Endothelial cell (in vitro differentiated cells): ENCODE measurements around the gene GRAMD4. TPM values are rescaled to one million over a fixed set of nuclear protein-coding genes. Genes with fewer than 3 reads are reported as not detected.

ENCODE experiments used
- DNase-seq: peaks from one replicate; pipeline ENCODE4 v3.0.0; 2021; ENCODE audit warnings: low spot score
- H3K27ac Mint-ChIP-seq: one replicate; pipeline ENCODE4 v1.8.0; 2021; ENCODE audit warnings: mixed read lengths, inconsistent platforms; ENCODE audit not compliant: unreplicated experiment
- H3K27me3 Mint-ChIP-seq: one replicate; pipeline ENCODE4 v1.8.0; 2021; ENCODE audit warnings: mild to moderate bottlenecking, moderate library complexity, mixed read lengths, inconsistent platforms; ENCODE audit not compliant: unreplicated experiment
- H3K36me3 Mint-ChIP-seq: one replicate; pipeline ENCODE4 v1.8.0; 2021; ENCODE audit warnings: mild to moderate bottlenecking, low read depth, mixed read lengths, inconsistent platforms; ENCODE audit not compliant: unreplicated experiment
- H3K4me1 Mint-ChIP-seq: one replicate; pipeline ENCODE4 v1.8.0; 2021; ENCODE audit warnings: mild to moderate bottlenecking, mixed read lengths, inconsistent platforms; ENCODE audit not compliant: unreplicated experiment
- H3K4me3 Mint-ChIP-seq: one replicate; pipeline ENCODE4 v1.8.0; 2021; ENCODE audit warnings: mild to moderate bottlenecking, mixed read lengths, inconsistent platforms; ENCODE audit not compliant: unreplicated experiment
- H3K9me3 Mint-ChIP-seq: one replicate; pipeline ENCODE4 v1.8.0; 2021; ENCODE audit warnings: mixed read lengths, inconsistent platforms; ENCODE audit not compliant: unreplicated experiment
- total RNA-seq: library from RNA; stranded (reverse); fragmentation: NEBNext Ultra II Directional; extraction: Animal tissue kit (Norgen Biotek cat#: 25700); gene quantifications from one replicate; pipeline ENCODE4 v1.2.1, GENCODE V29; 2021; ENCODE audit not compliant: unreplicated experiment
- TF ChIP-seq, protein P1 (sequence below): fragments of 200-600 bp; sonication (generic); IDR thresholded peaks from one replicate; pipeline ENCODE4 v1.5.0; 2021; ENCODE audit warnings: antibody characterized with exemption; ENCODE audit not compliant: unreplicated experiment

GRAMD4 gene
- total RNA-seq, 1 donor from 2014 or later = 42.7 TPM

GRCh38 chr22:46584081-46584921 is 35.9 kb upstream of the GRAMD4 start:
- H3K4me3 Mint-ChIP-seq = no peak overlapping the region
- TF ChIP-seq, protein P1, sequence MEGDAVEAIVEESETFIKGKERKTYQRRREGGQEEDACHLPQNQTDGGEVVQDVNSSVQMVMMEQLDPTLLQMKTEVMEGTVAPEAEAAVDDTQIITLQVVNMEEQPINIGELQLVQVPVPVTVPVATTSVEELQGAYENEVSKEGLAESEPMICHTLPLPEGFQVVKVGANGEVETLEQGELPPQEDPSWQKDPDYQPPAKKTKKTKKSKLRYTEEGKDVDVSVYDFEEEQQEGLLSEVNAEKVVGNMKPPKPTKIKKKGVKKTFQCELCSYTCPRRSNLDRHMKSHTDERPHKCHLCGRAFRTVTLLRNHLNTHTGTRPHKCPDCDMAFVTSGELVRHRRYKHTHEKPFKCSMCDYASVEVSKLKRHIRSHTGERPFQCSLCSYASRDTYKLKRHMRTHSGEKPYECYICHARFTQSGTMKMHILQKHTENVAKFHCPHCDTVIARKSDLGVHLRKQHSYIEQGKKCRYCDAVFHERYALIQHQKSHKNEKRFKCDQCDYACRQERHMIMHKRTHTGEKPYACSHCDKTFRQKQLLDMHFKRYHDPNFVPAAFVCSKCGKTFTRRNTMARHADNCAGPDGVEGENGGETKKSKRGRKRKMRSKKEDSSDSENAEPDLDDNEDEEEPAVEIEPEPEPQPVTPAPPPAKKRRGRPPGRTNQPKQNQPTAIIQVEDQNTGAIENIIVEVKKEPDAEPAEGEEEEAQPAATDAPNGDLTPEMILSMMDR = no peak
- H3K4me1 Mint-ChIP-seq = peaks cover 5% of the 10 kb centered on the region

DNA sequence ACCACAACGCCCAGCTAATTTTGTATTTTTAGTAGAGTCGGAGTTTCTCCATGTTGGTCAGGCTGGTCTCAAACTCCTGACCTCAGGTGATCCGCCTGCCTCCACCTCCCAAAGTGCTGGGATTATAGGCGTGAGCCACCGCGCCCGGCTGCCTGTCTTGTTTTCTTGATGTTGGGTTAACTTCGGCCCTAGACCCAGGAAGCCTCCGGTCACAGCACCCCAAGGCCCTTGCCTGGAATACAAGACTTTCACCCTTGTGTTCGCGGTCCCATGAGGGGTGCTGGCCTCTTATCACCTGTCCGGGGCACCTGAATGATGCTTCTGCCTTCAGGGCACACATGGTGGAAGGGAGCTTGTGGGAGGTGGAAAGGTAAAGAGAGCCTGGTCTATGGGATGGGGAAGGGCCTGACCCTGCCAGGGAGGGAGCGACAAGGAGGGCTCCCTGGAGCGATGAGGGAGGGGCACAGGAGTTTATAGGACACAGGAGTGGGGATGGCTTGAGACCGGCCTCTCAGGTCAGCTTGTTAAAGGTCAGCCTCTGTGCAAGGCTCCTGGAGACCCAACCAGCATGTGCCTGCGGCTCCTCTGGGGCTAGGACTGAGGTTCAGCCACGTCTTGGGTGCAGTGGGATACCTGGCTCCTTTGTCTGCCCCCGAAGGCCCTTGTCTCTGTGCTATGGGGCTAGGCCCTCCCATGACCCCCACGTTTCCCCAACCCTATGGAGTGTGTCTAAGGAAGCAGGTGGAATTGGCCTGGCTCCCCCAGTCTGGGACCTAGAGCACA is 34.7 kb upstream of the GRAMD4 start:
- H3K4me3 Mint-ChIP-seq = no peak overlapping the region
- peaks cover 5% of the 10 kb centered on the region for H3K27me3 Mint-ChIP-seq
- peaks cover 3% of the 10 kb centered on the region for H3K4me1 Mint-ChIP-seq
- no peaks in the 10 kb centered on the region for H3K36me3 Mint-ChIP-seq
- no peaks in the 10 kb centered on the region for H3K9me3 Mint-ChIP-seq
- H3K27ac Mint-ChIP-seq = no peak overlapping the region
- DNase-seq = no peak
- TF ChIP-seq, protein P1 = no peak

More at GRCh38 chr22:46584081-46584921, 35.9 kb upstream of the GRAMD4 start:
- Mint-ChIP-seq H3K36me3 (no peaks in the 10 kb centered on the region), H3K27me3 (peaks cover 6% of the 10 kb centered on the region), H3K9me3 (no peaks in the 10 kb centered on the region), H3K27ac (no peak overlapping the region)
- DNase-seq = no peak

DNA sequence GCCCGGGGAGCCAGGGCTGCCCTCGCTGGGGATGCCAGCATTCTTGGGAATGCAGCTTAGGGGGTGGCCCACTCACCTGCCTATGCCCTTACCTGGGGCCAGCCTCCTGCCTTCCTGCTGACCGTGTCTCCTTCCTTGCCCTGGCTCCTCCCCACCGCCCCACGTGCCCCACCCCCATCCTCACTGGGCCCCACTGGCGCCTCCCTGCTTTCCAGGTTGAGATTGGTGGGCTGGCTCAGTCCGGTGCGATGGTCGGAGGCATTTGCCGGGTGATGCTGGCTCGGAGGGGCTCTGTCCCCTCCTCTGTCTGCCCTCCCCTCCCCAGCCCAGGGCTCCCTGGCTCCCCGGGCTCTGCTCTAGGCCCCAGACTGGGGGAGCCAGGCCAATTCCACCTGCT is 34.1 kb upstream of the GRAMD4 start:
- Mint-ChIP-seq H3K36me3 (no peaks in the 10 kb centered on the region), H3K27ac (no peak overlapping the region), H3K4me3 (no peak overlapping the region), H3K9me3 (no peaks in the 10 kb centered on the region), H3K27me3 (peaks cover 5% of the 10 kb centered on the region), H3K4me1 (peaks cover 3% of the 10 kb centered on the region)
- TF ChIP-seq, protein P1 = no peak
- no peak for DNase-seq

GRCh38 chr22:46586531-46587011 is 33.6 kb upstream of the GRAMD4 start:
- Mint-ChIP-seq H3K4me1 (peaks cover 3% of the 10 kb centered on the region), H3K27ac (no peak overlapping the region), H3K4me3 (no peak overlapping the region), H3K9me3 (no peaks in the 10 kb centered on the region), H3K27me3 (peaks cover 5% of the 10 kb centered on the region), H3K36me3 (no peaks in the 10 kb centered on the region)
- TF ChIP-seq, protein P1 = no peak
- no peak for DNase-seq
